HepG2 (cell line): ENCODE data around the gene OR6S1. TPM values are rescaled to one million over a fixed set of nuclear protein-coding genes. Genes with fewer than 3 reads are reported as not detected.

Experiments
- ATF6 ChIP-seq: sonication (generic); formaldehyde crosslinking; conservative IDR thresholded peaks from 2 replicates; pipeline ENCODE4 v1.4.0; 2020; ENCODE audit warnings: missing genetic modification reagents
- CHD4 ChIP-seq: fragments of 200-600 bp; sonication (generic); IDR thresholded peaks from 2 replicates; pipeline ENCODE4 v1.7.0; 2017; ENCODE audit warnings: mild to moderate bottlenecking, low read length, borderline replicate concordance
- GLMP ChIP-seq: sonication (generic); formaldehyde crosslinking; IDR thresholded peaks from 2 replicates; pipeline ENCODE4 v1.9.0; 2021; ENCODE audit warnings: missing genetic modification reagents, mild to moderate bottlenecking, borderline replicate concordance
- HMGA1 ChIP-seq: sonication (generic); formaldehyde crosslinking; conservative IDR thresholded peaks from 2 replicates; pipeline ENCODE4 v1.4.0; 2020; ENCODE audit warnings: missing genetic modification reagents
- HOXA9 ChIP-seq: sonication (generic); formaldehyde crosslinking; IDR thresholded peaks from 2 replicates; pipeline ENCODE4 v1.8.1; 2022; ENCODE audit warnings: missing genetic modification reagents, mild to moderate bottlenecking, moderate library complexity, borderline replicate concordance
- KDM5B ChIP-seq: sonication (generic); formaldehyde crosslinking; IDR thresholded peaks from 2 replicates; pipeline ENCODE4 v1.4.0; 2020; ENCODE audit warnings: missing genetic modification reagents, mild to moderate bottlenecking, borderline replicate concordance
- RXRB ChIP-seq: IDR thresholded peaks from 2 replicates; pipeline ENCODE4 v1.6.1; 2016; ENCODE audit warnings: borderline replicate concordance, missing genetic modification reagents, missing compliant biosample characterization
- SALL1 ChIP-seq: sonication (generic); formaldehyde crosslinking; IDR thresholded peaks from 2 replicates; pipeline ENCODE4 v1.8.0; 2022; ENCODE audit warnings: mild to moderate bottlenecking, missing genetic modification reagents
- THYN1 ChIP-seq: sonication (generic); formaldehyde crosslinking; IDR thresholded peaks from 2 replicates; pipeline ENCODE4 v1.8.1; 2023; ENCODE audit warnings: low read depth, mild to moderate bottlenecking, moderate library complexity, missing genetic modification reagents, borderline replicate concordance
- ZBTB33 ChIP-seq: sonication (generic); formaldehyde crosslinking; IDR thresholded peaks from 2 replicates; pipeline ENCODE4 v1.4.0; 2020; ENCODE audit warnings: missing genetic modification reagents
- ZFP36L1 ChIP-seq: sonication (generic); formaldehyde crosslinking; IDR thresholded peaks from 2 replicates; pipeline ENCODE4 v1.8.0; 2022; ENCODE audit warnings: mild to moderate bottlenecking, missing genetic modification reagents, moderate library complexity
- ZFP41 ChIP-seq: sonication (generic); formaldehyde crosslinking; IDR thresholded peaks from 2 replicates; pipeline ENCODE4 v1.4.0; 2020; ENCODE audit warnings: mild to moderate bottlenecking, missing genetic modification reagents, borderline replicate concordance
- ZNF225 ChIP-seq: sonication (generic); formaldehyde crosslinking; IDR thresholded peaks from 2 replicates; pipeline ENCODE4 v1.4.0; 2020; ENCODE audit warnings: mild to moderate bottlenecking, missing genetic modification reagents
- ZNF432 ChIP-seq: sonication (generic); formaldehyde crosslinking; IDR thresholded peaks from 2 replicates; pipeline ENCODE4 v1.5.0; 2020; ENCODE audit warnings: missing genetic modification reagents, mild to moderate bottlenecking, borderline replicate concordance
- ZNF567 ChIP-seq: sonication (generic); formaldehyde crosslinking; IDR thresholded peaks from 2 replicates; pipeline ENCODE4 v1.8.1; 2023; ENCODE audit warnings: mild to moderate bottlenecking, missing genetic modification reagents, borderline replicate concordance
- ZNF75D ChIP-seq: sonication (generic); formaldehyde crosslinking; IDR thresholded peaks from 2 replicates; pipeline ENCODE4 v1.8.1; 2023; ENCODE audit warnings: missing genetic modification reagents, mild to moderate bottlenecking, borderline replicate concordance
- ZSCAN21 ChIP-seq: sonication (generic); formaldehyde crosslinking; IDR thresholded peaks from 2 replicates; pipeline ENCODE4 v1.8.0; 2022; ENCODE audit warnings: mild to moderate bottlenecking, missing genetic modification reagents, moderate library complexity, borderline replicate concordance
- polyA plus RNA-seq, 8 experiments: library from polyadenylated mRNA; depleted of rRNA in 3 of 8; stranded (reverse) in 7 of 8; unstranded in 1 of 8; fragments of >200 nt; fragmentation: Illumina TruSeq in 4 of 8; extraction: Trizol in 4 of 8; gene quantifications; 2 replicates each; pipeline versions ENCODE4 v1.2.1 to v1.2.3, GENCODE V29; 2011 to 2016; ENCODE audit warnings: low read depth in 4 of 8, missing spikeins in 1 of 8, mixed read lengths in 1 of 8; ENCODE audit not compliant: insufficient read depth in 1 of 8
- total RNA-seq, 5 experiments: library from RNA; depleted of rRNA; stranded (reverse); fragments of >200 nt; fragmentation: Illumina TruSeq; extraction: Trizol; gene quantifications; 2 replicates each; pipeline ENCODE4 v1.2.3, GENCODE V29; 2016; ENCODE audit warnings: low read depth in 1 of 5
- TF ChIP-seq, protein P1 (sequence below): sonication (generic); formaldehyde crosslinking; conservative IDR thresholded peaks from 2 replicates; pipeline ENCODE4 v1.8.1; 2023; ENCODE audit warnings: missing genetic modification reagents
- TF ChIP-seq, protein P2 (sequence below): sonication (generic); formaldehyde crosslinking; IDR thresholded peaks from 2 replicates; pipeline ENCODE4 v1.5.1; 2020; ENCODE audit warnings: missing genetic modification reagents, mild to moderate bottlenecking, borderline replicate concordance

OR6S1 gene
- total and polyA plus RNA-seq, 2 of the 13 experiments (the other 11 are each of a cell fraction or from before 2014, with no cell fraction given) = 0.09 TPM; not detected in 1

DNA sequence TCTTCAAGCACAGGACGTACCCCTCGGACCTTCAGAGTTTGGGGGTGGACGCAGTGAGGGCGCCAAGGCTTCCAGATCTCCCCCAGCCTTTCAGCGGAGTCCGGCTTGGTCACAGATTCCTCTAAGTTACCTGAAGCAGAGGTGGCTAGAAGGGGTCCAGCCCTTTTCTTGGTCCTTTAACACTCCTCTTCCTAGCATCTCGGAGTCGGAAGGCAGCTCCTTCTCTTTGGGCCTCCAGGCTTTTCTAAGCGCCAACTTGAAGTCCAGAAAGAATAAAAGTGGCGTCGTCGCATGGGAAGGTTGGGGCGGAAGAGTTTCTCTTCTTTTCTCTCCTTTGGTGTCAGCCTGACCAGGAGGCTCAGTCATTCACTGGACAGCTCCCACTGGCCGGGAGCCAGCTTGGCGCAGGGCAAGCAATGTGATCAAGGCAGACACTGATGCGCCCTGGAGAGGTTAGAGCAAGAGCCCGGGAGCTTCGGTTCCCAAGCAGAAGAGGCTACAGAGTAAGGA is 9.6 kb downstream of the OR6S1 start (continued):
- TF ChIP-seq GLMP (CRISPR knock-in tag) (0 out of 2 replicates have a peak, but pooled peaks have one; percentile 41), ZFP36L1 (CRISPR knock-in tag) (no peak), ZNF75D (CRISPR knock-in tag) (no peak), RXRB (no peak), THYN1 (no peak), ZBTB33 (CRISPR knock-in tag) (no peak), HMGA1 (no peak), ZFP41 (CRISPR knock-in tag) (0 out of 2 replicates have a peak, but pooled peaks have one; percentile 52), ZNF432 (CRISPR knock-in tag) (no peak), ATF6 (no peak), ZNF225 (CRISPR knock-in tag) (peak; percentile 65; the same call in 1 of the 2 replicates), ZSCAN21 (CRISPR knock-in tag) (no peak), CHD4 (no peak), HOXA9 (no peak), ZNF567 (CRISPR knock-in tag) (0 out of 2 replicates have a peak, but pooled peaks have one; percentile 54), SALL1 (CRISPR knock-in tag) (peak; percentile 21; the same call in 1 of the 2 replicates), KDM5B (CRISPR knock-in tag) (peak; percentile 14; the same call in 1 of the 2 replicates)
- TF ChIP-seq, protein P1, sequence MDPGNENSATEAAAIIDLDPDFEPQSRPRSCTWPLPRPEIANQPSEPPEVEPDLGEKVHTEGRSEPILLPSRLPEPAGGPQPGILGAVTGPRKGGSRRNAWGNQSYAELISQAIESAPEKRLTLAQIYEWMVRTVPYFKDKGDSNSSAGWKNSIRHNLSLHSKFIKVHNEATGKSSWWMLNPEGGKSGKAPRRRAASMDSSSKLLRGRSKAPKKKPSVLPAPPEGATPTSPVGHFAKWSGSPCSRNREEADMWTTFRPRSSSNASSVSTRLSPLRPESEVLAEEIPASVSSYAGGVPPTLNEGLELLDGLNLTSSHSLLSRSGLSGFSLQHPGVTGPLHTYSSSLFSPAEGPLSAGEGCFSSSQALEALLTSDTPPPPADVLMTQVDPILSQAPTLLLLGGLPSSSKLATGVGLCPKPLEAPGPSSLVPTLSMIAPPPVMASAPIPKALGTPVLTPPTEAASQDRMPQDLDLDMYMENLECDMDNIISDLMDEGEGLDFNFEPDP (CRISPR knock-in tag) = 0 out of 2 replicates have a peak, but pooled peaks have one; percentile 25
- TF ChIP-seq, protein P2, sequence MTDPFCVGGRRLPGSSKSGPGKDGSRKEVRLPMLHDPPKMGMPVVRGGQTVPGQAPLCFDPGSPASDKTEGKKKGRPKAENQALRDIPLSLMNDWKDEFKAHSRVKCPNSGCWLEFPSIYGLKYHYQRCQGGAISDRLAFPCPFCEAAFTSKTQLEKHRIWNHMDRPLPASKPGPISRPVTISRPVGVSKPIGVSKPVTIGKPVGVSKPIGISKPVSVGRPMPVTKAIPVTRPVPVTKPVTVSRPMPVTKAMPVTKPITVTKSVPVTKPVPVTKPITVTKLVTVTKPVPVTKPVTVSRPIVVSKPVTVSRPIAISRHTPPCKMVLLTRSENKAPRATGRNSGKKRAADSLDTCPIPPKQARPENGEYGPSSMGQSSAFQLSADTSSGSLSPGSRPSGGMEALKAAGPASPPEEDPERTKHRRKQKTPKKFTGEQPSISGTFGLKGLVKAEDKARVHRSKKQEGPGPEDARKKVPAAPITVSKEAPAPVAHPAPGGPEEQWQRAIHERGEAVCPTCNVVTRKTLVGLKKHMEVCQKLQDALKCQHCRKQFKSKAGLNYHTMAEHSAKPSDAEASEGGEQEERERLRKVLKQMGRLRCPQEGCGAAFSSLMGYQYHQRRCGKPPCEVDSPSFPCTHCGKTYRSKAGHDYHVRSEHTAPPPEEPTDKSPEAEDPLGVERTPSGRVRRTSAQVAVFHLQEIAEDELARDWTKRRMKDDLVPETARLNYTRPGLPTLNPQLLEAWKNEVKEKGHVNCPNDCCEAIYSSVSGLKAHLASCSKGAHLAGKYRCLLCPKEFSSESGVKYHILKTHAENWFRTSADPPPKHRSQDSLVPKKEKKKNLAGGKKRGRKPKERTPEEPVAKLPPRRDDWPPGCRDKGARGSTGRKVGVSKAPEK (CRISPR knock-in tag) = no peak; the same call in 1 of the 2 replicates
